SHP77 treated with DMSO at 0.1 percent for 48 hours (cell line): ENCODE measurements around the gene PRR35.

Source experiments
- DNase-seq: peaks from one replicate; lab custom pipeline; 2025; lab: John Stamatoyannopoulos, UW

Gene PRR35

GRCh38 chr16:549544-550263 lies 10.5 kb upstream of the PRR35 start:
- no peak for DNase-seq

GRCh38 chr16:551210-551609 lies 9.0 kb upstream of the PRR35 start:
- no peak for DNase-seq

- DNase-seq: no peak
Measured at GRCh38 chr16:552171-552570, 8.0 kb upstream of the PRR35 start.

- no peak for DNase-seq
Measured at GRCh38 chr16:553601-554296, 6.4 kb upstream of the PRR35 start.

GRCh38 chr16:554297-554621 lies 5.9 kb upstream of the PRR35 start:
- DNase-seq: no peak

GRCh38 chr16:554640-555365 lies 5.4 kb upstream of the PRR35 start:
- DNase-seq: no peak

- DNase-seq: no peak
Measured at GRCh38 chr16:555528-556473, 4.4 kb upstream of the PRR35 start.

- no peak for DNase-seq
Measured at GRCh38 chr16:556474-557173, 3.6 kb upstream of the PRR35 start.

- no peak for DNase-seq
Measured at GRCh38 chr16:557463-558297, 2.5 kb upstream of the PRR35 start.

GRCh38 chr16:558298-559020 lies 1.7 kb upstream of the PRR35 start:
- no peak for DNase-seq

GRCh38 chr16:559021-559380 lies 1.2 kb upstream of the PRR35 start:
- DNase-seq: no peak

GRCh38 chr16:559411-560203 lies 587 bp upstream of the PRR35 start:
- no peak for DNase-seq

GRCh38 chr16:560701-561412 lies 663 bp downstream of the PRR35 start:
- no peak for DNase-seq

GRCh38 chr16:561413-561794 lies 1.2 kb downstream of the PRR35 start:
- no peak for DNase-seq

GRCh38 chr16:561957-562938 lies 2.1 kb downstream of the PRR35 start:
- DNase-seq: no peak

- DNase-seq: no peak
Measured at GRCh38 chr16:563072-563644, 3.0 kb downstream of the PRR35 start.
